GM23248 (cell line): ENCODE results near the gene LNX2. TPM values are rescaled to one million over a fixed set of nuclear protein-coding genes. Genes with fewer than 3 reads are reported as not detected.

Experiments
- DNase-seq: peaks from one replicate; pipeline ENCODE4 v3.0.0-alpha.2; 2015
- H2AFZ ChIP-seq: fragments of 200-600 bp; sonication (generic); 2 replicates; pipeline ENCODE4 v1.6.1; 2016; ENCODE audit warnings: antibody characterized with exemption
- H3F3A ChIP-seq: fragments of 200-600 bp; sonication (generic); 2 replicates; pipeline ENCODE4 v1.6.1; 2016; ENCODE audit warnings: mild to moderate bottlenecking, antibody characterized with exemption, mixed run types; ENCODE audit not compliant: insufficient read depth
- H3K27ac ChIP-seq: fragments of 200-600 bp; sonication (generic); 2 replicates; pipeline ENCODE4 v1.5.1; 2016; ENCODE audit warnings: mild to moderate bottlenecking
- H3K27me3 ChIP-seq: fragments of 200-600 bp; sonication (generic); replicated peaks from 2 replicates; pipeline ENCODE4 v1.6.1; 2016; ENCODE audit warnings: mild to moderate bottlenecking; ENCODE audit not compliant: insufficient read depth
- H3K36me3 ChIP-seq: fragments of 200-600 bp; sonication (generic); 2 replicates; pipeline ENCODE4 v1.6.1; 2016; ENCODE audit warnings: low read depth, mild to moderate bottlenecking
- H3K4me1 ChIP-seq: fragments of 200-600 bp; sonication (generic); 2 replicates; pipeline ENCODE4 v1.6.1; 2016; ENCODE audit warnings: mild to moderate bottlenecking; ENCODE audit not compliant: insufficient read depth
- H3K4me2 ChIP-seq: fragments of 200-600 bp; sonication (generic); one replicate; pipeline ENCODE4 v1.6.1; 2016; ENCODE audit warnings: mild to moderate bottlenecking; ENCODE audit not compliant: unreplicated experiment
- H3K4me3 ChIP-seq: fragments of 200-600 bp; sonication (generic); 2 replicates; pipeline ENCODE4 v1.5.1; 2016; ENCODE audit warnings: mild to moderate bottlenecking
- H3K79me2 ChIP-seq: fragments of 200-600 bp; sonication (generic); 2 replicates; pipeline ENCODE4 v1.6.1; 2016; ENCODE audit warnings: mild to moderate bottlenecking; ENCODE audit not compliant: insufficient read depth
- H3K9ac ChIP-seq: fragments of 200-600 bp; sonication (generic); 2 replicates; pipeline ENCODE4 v1.6.1; 2016; ENCODE audit warnings: mild to moderate bottlenecking
- H3K9me2 ChIP-seq: fragments of 200-600 bp; sonication (generic); 2 replicates; pipeline ENCODE4 v1.6.1; 2016; ENCODE audit warnings: mixed run types, mild to moderate bottlenecking, moderate library complexity; ENCODE audit not compliant: insufficient read depth
- H3K9me3 ChIP-seq: fragments of 200-600 bp; sonication (generic); one replicate; pipeline ENCODE4 v1.6.1; 2017; ENCODE audit warnings: low read depth
- H4K20me1 ChIP-seq: fragments of 200-600 bp; sonication (generic); 2 replicates; pipeline ENCODE4 v1.6.0; 2016; ENCODE audit not compliant: insufficient read depth
- EZH2 ChIP-seq: fragments of 200-600 bp; sonication (generic); IDR thresholded peaks from 2 replicates; pipeline ENCODE4 v1.6.1; 2018; ENCODE audit warnings: antibody characterized with exemption, mild to moderate bottlenecking; ENCODE audit not compliant: insufficient read depth, poor library complexity, severe bottlenecking
- EZH2phosphoT487 ChIP-seq: fragments of 200-600 bp; sonication (generic); IDR thresholded peaks from 2 replicates; pipeline ENCODE4 v1.6.1; 2018; ENCODE audit warnings: antibody characterized with exemption, moderate library complexity, mild to moderate bottlenecking, low read depth; ENCODE audit not compliant: insufficient read depth
- WGBS, 2 experiments: methylation state at CpG; one replicate each; pipeline ENCODE4 v1.1.6; 2015 to 2017; ENCODE audit warnings: low lambda C conversion rate in 2 of 2, low coverage in 1 of 2; ENCODE audit errors: missing lambda C conversion rate in 2 of 2; 5-methylcytosine and 5-hydroxymethylcytosine counted together
- in situ Hi-C: fragments of 300-500 bp; cut with MboI; formaldehyde crosslinking; loops from 2 replicates; pipeline ENCODE4 v1.15.0; 2020
- polyA plus RNA-seq: library from polyadenylated mRNA; unstranded; fragments of >200 nt; fragmentation: Nextera tagmentation; extraction: Ambion mirVana; gene quantifications from 2 replicates; pipeline ENCODE4 v1.2.1, GENCODE V29; 2016
- total RNA-seq: library from RNA; depleted of rRNA; stranded (reverse); fragments of >200 nt; shearing (Covaris generic); gene quantifications from 2 replicates; pipeline ENCODE4 v1.2.3, GENCODE V29; 2014

Gene LNX2
- total and polyA plus RNA-seq, 2 experiments from 2014 or later = 2.0 to 2.6 TPM

DNA sequence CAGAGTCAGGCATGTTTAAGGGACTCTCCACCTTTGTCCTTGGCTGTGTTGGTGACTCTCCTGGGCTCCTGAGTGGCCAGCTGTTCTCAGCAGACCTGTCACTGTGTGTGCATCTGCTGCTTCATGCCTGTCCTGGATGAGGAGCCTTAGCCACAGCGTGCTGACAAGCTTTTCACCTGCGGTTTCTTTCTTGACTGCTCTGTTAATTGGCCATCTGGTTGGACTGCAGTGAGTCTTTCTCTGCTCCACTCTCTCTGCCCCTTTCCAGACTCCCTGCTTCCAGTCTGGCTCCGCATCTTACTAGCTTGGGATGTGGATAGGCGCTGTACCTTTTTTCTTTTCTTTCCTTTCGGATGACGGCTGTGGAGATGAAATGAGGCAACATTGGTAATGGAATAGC, 40.2 kb upstream of the LNX2 start:
- Histone ChIP-seq H3K4me1 (peaks cover 17% of the 10 kb centered on the region), H2AFZ (no peak overlapping the region), H3K27ac (no peak overlapping the region), H3K9me2 (no peaks in the 10 kb centered on the region), H3K27me3 (no peaks in the 10 kb centered on the region), H3K79me2 (peaks cover 37% of the 10 kb centered on the region), H3K36me3 (peaks cover 1% of the 10 kb centered on the region; the same call in 1 of the 2 replicates), H3K4me2 (no peak overlapping the region), H3F3A (no peaks in the 10 kb centered on the region), H3K9me3 (no peaks in the 10 kb centered on the region), H4K20me1 (0 out of 2 replicates have a peak, but pooled peaks cover 2% of the 10 kb centered on the region), H3K4me3 (no peak overlapping the region), H3K9ac (no peak overlapping the region)
- no peak for TF ChIP-seq EZH2phosphoT487
- 96 to 100% methylated on average over 6 of the region's 6 CpGs for WGBS, 2 experiments
- in situ Hi-C loops = no loop called here
- no peak for DNase-seq

- WGBS, 2 experiments = 84 to 86% methylated on average over 7 of the region's 7 CpGs
Observed at GRCh38 chr13:27659145-27659865, 39.0 kb upstream of the LNX2 start.

GRCh38 chr13:27658546-27658945, 38.2 kb upstream of the LNX2 start:
- Histone ChIP-seq H3K9me3 (no peaks in the 10 kb centered on the region), H4K20me1 (0 out of 2 replicates have a peak, but pooled peaks cover 5% of the 10 kb centered on the region), H3K36me3 (no peaks in the 10 kb centered on the region), H3K9ac (no peak overlapping the region), H3K79me2 (peaks cover 41% of the 10 kb centered on the region), H3K27ac (no peak overlapping the region), H2AFZ (no peak overlapping the region), H3K27me3 (no peaks in the 10 kb centered on the region), H3K9me2 (no peaks in the 10 kb centered on the region), H3K4me2 (peak overlapping the region; percentile 27), H3K4me1 (peaks cover 17% of the 10 kb centered on the region), H3F3A (no peaks in the 10 kb centered on the region), H3K4me3 (no peak overlapping the region)
- no peak for TF ChIP-seq EZH2
- no peak for TF ChIP-seq EZH2phosphoT487
- in situ Hi-C loops = no loop called here
- DNase-seq = peak; percentile 50

More at GRCh38 chr13:27659145-27659865, 39.0 kb upstream of the LNX2 start:
- Histone ChIP-seq H3K4me3 (no peak overlapping the region), H3K79me2 (peaks cover 45% of the 10 kb centered on the region), H3K4me1 (peaks cover 17% of the 10 kb centered on the region), H3K4me2 (peak overlapping the region; percentile 27), H3K9me3 (no peaks in the 10 kb centered on the region), H4K20me1 (0 out of 2 replicates have a peak, but pooled peaks cover 5% of the 10 kb centered on the region), H3K9me2 (no peaks in the 10 kb centered on the region), H3F3A (no peaks in the 10 kb centered on the region), H3K9ac (no peak overlapping the region), H3K27ac (no peak overlapping the region), H3K36me3 (no peaks in the 10 kb centered on the region), H3K27me3 (no peaks in the 10 kb centered on the region), H2AFZ (no peak overlapping the region)
- TF ChIP-seq EZH2phosphoT487 (no peak), EZH2 (no peak)
- no peak for DNase-seq
- in situ Hi-C loops = no loop called here

- Histone ChIP-seq H4K20me1 (0 out of 2 replicates have a peak, but pooled peaks cover 5% of the 10 kb centered on the region), H3F3A (no peaks in the 10 kb centered on the region)
Observed at GRCh38 chr13:27657724-27658123, 37.4 kb upstream of the LNX2 start.

More at GRCh38 chr13:27657724-27658123, 37.4 kb upstream of the LNX2 start:
- peaks cover 17% of the 10 kb centered on the region for H3K4me1 ChIP-seq
- H3K27ac ChIP-seq = no peak overlapping the region
- H2AFZ ChIP-seq = no peak overlapping the region
- no peaks in the 10 kb centered on the region for H3K27me3 ChIP-seq
- WGBS, 2 experiments = 97 to 100% methylated on average over 2 of the region's 2 CpGs
- no peaks in the 10 kb centered on the region for H3K36me3 ChIP-seq
- DNase-seq = no peak
- in situ Hi-C loops = no loop called here
- no peak overlapping the region for H3K4me3 ChIP-seq
- no peaks in the 10 kb centered on the region for H3K9me2 ChIP-seq
- TF ChIP-seq EZH2phosphoT487 (no peak), EZH2 (no peak)
- no peak overlapping the region for H3K4me2 ChIP-seq
- H3K9me3 ChIP-seq = no peaks in the 10 kb centered on the region
- no peak overlapping the region for H3K9ac ChIP-seq
- peaks cover 41% of the 10 kb centered on the region for H3K79me2 ChIP-seq
